ENCODE results near the gene PPP2R5C. TPM values are rescaled to one million over a fixed set of nuclear protein-coding genes. Genes with fewer than 3 reads are reported as not detected.
"Not testable (repeated sequence)": the region's sequence is repeated elsewhere in the genome, so short reads cannot be mapped to it uniquely, and the experiment has no call there.

PPP2R5C gene
- polyA plus RNA-seq, result 10 to 100 TPM; 59.6 to 90.8 (median 74.2) TPM
- long read RNA-seq, donor 1, result 0 reads
- long read RNA-seq, donor 2, partial matches to known transcripts, result 0 of 8 reads
- long read RNA-seq, donor 2, other reads (novel, unspliced or antisense), result 0 of 8 reads
- long read RNA-seq, donor 3, full-length matches to known transcripts, result 16 of 22 reads
- long read RNA-seq, donor 3, partial matches to known transcripts, result 6 of 22 reads
- long read RNA-seq, donor 3, other reads (novel, unspliced or antisense), result 0 of 22 reads
- long read RNA-seq, donor 4, result 0 reads
- long read RNA-seq, donor 5, full-length matches to known transcripts, result 3 of 3 reads
- long read RNA-seq, donor 5, partial matches to known transcripts, result 0 of 3 reads
- long read RNA-seq, donor 5, other reads (novel, unspliced or antisense), result 0 of 3 reads
- long read RNA-seq, donor 6, full-length matches to known transcripts, result 19 of 31 reads
- long read RNA-seq, donor 6, partial matches to known transcripts, result 12 of 31 reads
- long read RNA-seq, donor 6, other reads (novel, unspliced or antisense), result 0 of 31 reads
- long read RNA-seq, donor 7, result 0 reads
- long read RNA-seq, donor 8, partial matches to known transcripts, result 0 of 4 reads
- long read RNA-seq, donor 8, other reads (novel, unspliced or antisense), result 0 of 4 reads
- long read RNA-seq, donor 9, partial matches to known transcripts, result 0 of 5 reads
- long read RNA-seq, donor 9, other reads (novel, unspliced or antisense), result 0 of 5 reads
- long read RNA-seq, donor 10, full-length matches to known transcripts, result 23 of 28 reads
- long read RNA-seq, donor 10, partial matches to known transcripts, result 5 of 28 reads
- long read RNA-seq, donor 10, other reads (novel, unspliced or antisense), result 0 of 28 reads

GRCh38 chr14:101761032-101761880, at the start of gene PPP2R5C:
PPP2R5C (plus strand) TSS chr14:101761709; CDS start chr14:101761894, 185 bp downstream.
- H3K27me3 ChIP-seq (ENCODE audit: control insufficient read depth in 3 of 3, insufficient read depth in 3 of 3, low read length in 3 of 3), result peaks cover 0 to 10% (median 0%) of the 10 kb centered on the region in 3 donors
- H3K4me1 ChIP-seq (ENCODE audit: control insufficient read depth in 3 of 3, insufficient read depth in 2 of 3, low read depth in 1 of 3, low read length in 2 of 3), result peaks cover 0 to 10% (median 2%) of the 10 kb centered on the region in 3 donors
- H3K9me3 ChIP-seq (ENCODE audit: control insufficient read depth in 2 of 2, insufficient read depth in 1 of 2, low read depth in 1 of 2, low read length in 1 of 2), result no peaks in the 10 kb centered on the region
- peak within 1 kb of the TSS; percentile 77 to 97 (median 86) for H3K4me3 ChIP-seq (ENCODE audit: low read depth in 1 of 3, low read length in 3 of 3)
- FAIRE-seq (no peak), DNase-seq (peak; percentile 88 to 93)
- H3K27ac ChIP-seq (ENCODE audit: low read depth in 1 of 3, low read length in 2 of 3), result peak within 1 kb of the TSS; percentile 92 to 95 (median 93)
- 0 to 1% (median 1%) methylated on average over 29 to 105 of the region's 110 CpGs for WGBS, 3 donors
- peaks cover 0 to 16% (median 2%) of the 10 kb centered on the region in 3 donors for H3K36me3 ChIP-seq (ENCODE audit: control insufficient read depth in 3 of 3, insufficient read depth in 2 of 3, low read depth in 1 of 3, low read length in 3 of 3)

GRCh38 chr14:101711857-101712233, 49.7 kb upstream of the PPP2R5C start:
- not testable (repeated sequence) for FAIRE-seq; DNase-seq; H3K36me3 ChIP-seq (ENCODE audit: control insufficient read depth in 3 of 3, insufficient read depth in 2 of 3, low read depth in 1 of 3, low read length in 3 of 3); H3K27me3 ChIP-seq (ENCODE audit: control insufficient read depth in 3 of 3, insufficient read depth in 3 of 3, low read length in 3 of 3); H3K9me3 ChIP-seq (ENCODE audit: control insufficient read depth in 2 of 2, insufficient read depth in 1 of 2, low read depth in 1 of 2, low read length in 1 of 2); H3K27ac ChIP-seq (ENCODE audit: low read depth in 1 of 3, low read length in 2 of 3); H3K4me3 ChIP-seq (ENCODE audit: low read depth in 1 of 3, low read length in 3 of 3)
- WGBS, 3 donors, result 86 to 90% (median 87%) methylated on average over 7 to 12 of the region's 12 CpGs
- peaks cover 0 to 14% (median 0%) of the 10 kb centered on the region in 3 donors for H3K4me1 ChIP-seq (ENCODE audit: control insufficient read depth in 3 of 3, insufficient read depth in 2 of 3, low read depth in 1 of 3, low read length in 2 of 3)

- not testable (repeated sequence) for FAIRE-seq
Observed at GRCh38 chr14:101712341-101712740, 49.2 kb upstream of the PPP2R5C start.

GRCh38 chr14:101713091-101713490, 48.4 kb upstream of the PPP2R5C start:
- not testable (repeated sequence) for FAIRE-seq; H3K36me3 ChIP-seq (ENCODE audit: control insufficient read depth in 3 of 3, insufficient read depth in 2 of 3, low read depth in 1 of 3, low read length in 3 of 3); H3K27me3 ChIP-seq (ENCODE audit: control insufficient read depth in 3 of 3, insufficient read depth in 3 of 3, low read length in 3 of 3); H3K4me3 ChIP-seq (ENCODE audit: low read depth in 1 of 3, low read length in 3 of 3); H3K9me3 ChIP-seq (ENCODE audit: control insufficient read depth in 2 of 2, insufficient read depth in 1 of 2, low read depth in 1 of 2, low read length in 1 of 2); H3K4me1 ChIP-seq (ENCODE audit: control insufficient read depth in 3 of 3, insufficient read depth in 2 of 3, low read depth in 1 of 3, low read length in 2 of 3); DNase-seq; H3K27ac ChIP-seq (ENCODE audit: low read depth in 1 of 3, low read length in 2 of 3)
- 87 to 90% (median 89%) methylated on average over 11 of the region's 11 CpGs for WGBS, 3 donors

More at GRCh38 chr14:101712341-101712740, 49.2 kb upstream of the PPP2R5C start:
- not testable (repeated sequence) for H3K36me3 ChIP-seq (ENCODE audit: control insufficient read depth in 3 of 3, insufficient read depth in 2 of 3, low read depth in 1 of 3, low read length in 3 of 3); DNase-seq; H3K4me3 ChIP-seq (ENCODE audit: low read depth in 1 of 3, low read length in 3 of 3); H3K27me3 ChIP-seq (ENCODE audit: control insufficient read depth in 3 of 3, insufficient read depth in 3 of 3, low read length in 3 of 3); H3K27ac ChIP-seq (ENCODE audit: low read depth in 1 of 3, low read length in 2 of 3); H3K9me3 ChIP-seq (ENCODE audit: control insufficient read depth in 2 of 2, insufficient read depth in 1 of 2, low read depth in 1 of 2, low read length in 1 of 2)
- WGBS, 3 donors, result 90 to 95% (median 92%) methylated on average over 15 of the region's 15 CpGs
- H3K4me1 ChIP-seq (ENCODE audit: control insufficient read depth in 3 of 3, insufficient read depth in 2 of 3, low read depth in 1 of 3, low read length in 2 of 3), result peaks cover 0 to 14% (median 0%) of the 10 kb centered on the region in 3 donors

GRCh38 chr14:101713621-101714349, 47.7 kb upstream of the PPP2R5C start:
- no peak overlapping the region for H3K27ac ChIP-seq (ENCODE audit: low read depth in 1 of 3, low read length in 2 of 3)
- FAIRE-seq (no peak), DNase-seq (no peak)
- H3K27me3 ChIP-seq (ENCODE audit: control insufficient read depth in 3 of 3, insufficient read depth in 3 of 3, low read length in 3 of 3), result no peaks in the 10 kb centered on the region
- 80 to 84% (median 81%) methylated on average over 6 to 7 of the region's 7 CpGs for WGBS, 3 donors
- no peak overlapping the region for H3K4me3 ChIP-seq (ENCODE audit: low read depth in 1 of 3, low read length in 3 of 3)
- peaks cover 0 to under 1% (median 0%) of the 10 kb centered on the region in 3 donors for H3K4me1 ChIP-seq (ENCODE audit: control insufficient read depth in 3 of 3, insufficient read depth in 2 of 3, low read depth in 1 of 3, low read length in 2 of 3)
- H3K36me3 ChIP-seq (ENCODE audit: control insufficient read depth in 3 of 3, insufficient read depth in 2 of 3, low read depth in 1 of 3, low read length in 3 of 3), result no peaks in the 10 kb centered on the region
- H3K9me3 ChIP-seq (ENCODE audit: control insufficient read depth in 2 of 2, insufficient read depth in 1 of 2, low read depth in 1 of 2, low read length in 1 of 2), result peaks cover 0 to 5% of the 10 kb centered on the region in 2 donors

- Histone ChIP-seq H3K27ac (ENCODE audit: low read depth in 1 of 3, low read length in 2 of 3) (no peak overlapping the region), H3K9me3 (ENCODE audit: control insufficient read depth in 2 of 2, insufficient read depth in 1 of 2, low read depth in 1 of 2, low read length in 1 of 2) (peaks cover 0 to 3% of the 10 kb centered on the region in 2 donors), H3K4me1 (ENCODE audit: control insufficient read depth in 3 of 3, insufficient read depth in 2 of 3, low read depth in 1 of 3, low read length in 2 of 3) (no peaks in the 10 kb centered on the region), H3K36me3 (ENCODE audit: control insufficient read depth in 3 of 3, insufficient read depth in 2 of 3, low read depth in 1 of 3, low read length in 3 of 3) (no peaks in the 10 kb centered on the region), H3K4me3 (ENCODE audit: low read depth in 1 of 3, low read length in 3 of 3) (no peak overlapping the region), H3K27me3 (ENCODE audit: control insufficient read depth in 3 of 3, insufficient read depth in 3 of 3, low read length in 3 of 3) (no peaks in the 10 kb centered on the region)
- 72 to 87% (median 82%) methylated on average over 3 of the region's 3 CpGs for WGBS, 3 donors
- no peak for DNase-seq
- no peak for FAIRE-seq
Observed at GRCh38 chr14:101714394-101714793, 47.1 kb upstream of the PPP2R5C start.

GRCh38 chr14:101715210-101716076, 46.1 kb upstream of the PPP2R5C start:
- Histone ChIP-seq H3K36me3 (ENCODE audit: control insufficient read depth in 3 of 3, insufficient read depth in 2 of 3, low read depth in 1 of 3, low read length in 3 of 3) (no peaks in the 10 kb centered on the region), H3K4me1 (ENCODE audit: control insufficient read depth in 3 of 3, insufficient read depth in 2 of 3, low read depth in 1 of 3, low read length in 2 of 3) (no peaks in the 10 kb centered on the region), H3K27ac (ENCODE audit: low read depth in 1 of 3, low read length in 2 of 3) (no peak overlapping the region), H3K9me3 (ENCODE audit: control insufficient read depth in 2 of 2, insufficient read depth in 1 of 2, low read depth in 1 of 2, low read length in 1 of 2) (peaks cover 0 to 3% of the 10 kb centered on the region in 2 donors), H3K4me3 (ENCODE audit: low read depth in 1 of 3, low read length in 3 of 3) (no peak overlapping the region), H3K27me3 (ENCODE audit: control insufficient read depth in 3 of 3, insufficient read depth in 3 of 3, low read length in 3 of 3) (no peaks in the 10 kb centered on the region)
- 80 to 86% (median 85%) methylated on average over 14 of the region's 14 CpGs for WGBS, 3 donors
- DNase-seq (no peak), FAIRE-seq (no peak)
